GM18526 (cell line): ENCODE measurements around the gene MYOM3.

Experiments
- POLR2A ChIP-seq: IDR thresholded peaks from 3 replicates; pipeline ENCODE4 v1.6.1; 2011; ENCODE audit not compliant: insufficient read length; ENCODE audit errors: extremely low read depth

MYOM3 gene

DNA sequence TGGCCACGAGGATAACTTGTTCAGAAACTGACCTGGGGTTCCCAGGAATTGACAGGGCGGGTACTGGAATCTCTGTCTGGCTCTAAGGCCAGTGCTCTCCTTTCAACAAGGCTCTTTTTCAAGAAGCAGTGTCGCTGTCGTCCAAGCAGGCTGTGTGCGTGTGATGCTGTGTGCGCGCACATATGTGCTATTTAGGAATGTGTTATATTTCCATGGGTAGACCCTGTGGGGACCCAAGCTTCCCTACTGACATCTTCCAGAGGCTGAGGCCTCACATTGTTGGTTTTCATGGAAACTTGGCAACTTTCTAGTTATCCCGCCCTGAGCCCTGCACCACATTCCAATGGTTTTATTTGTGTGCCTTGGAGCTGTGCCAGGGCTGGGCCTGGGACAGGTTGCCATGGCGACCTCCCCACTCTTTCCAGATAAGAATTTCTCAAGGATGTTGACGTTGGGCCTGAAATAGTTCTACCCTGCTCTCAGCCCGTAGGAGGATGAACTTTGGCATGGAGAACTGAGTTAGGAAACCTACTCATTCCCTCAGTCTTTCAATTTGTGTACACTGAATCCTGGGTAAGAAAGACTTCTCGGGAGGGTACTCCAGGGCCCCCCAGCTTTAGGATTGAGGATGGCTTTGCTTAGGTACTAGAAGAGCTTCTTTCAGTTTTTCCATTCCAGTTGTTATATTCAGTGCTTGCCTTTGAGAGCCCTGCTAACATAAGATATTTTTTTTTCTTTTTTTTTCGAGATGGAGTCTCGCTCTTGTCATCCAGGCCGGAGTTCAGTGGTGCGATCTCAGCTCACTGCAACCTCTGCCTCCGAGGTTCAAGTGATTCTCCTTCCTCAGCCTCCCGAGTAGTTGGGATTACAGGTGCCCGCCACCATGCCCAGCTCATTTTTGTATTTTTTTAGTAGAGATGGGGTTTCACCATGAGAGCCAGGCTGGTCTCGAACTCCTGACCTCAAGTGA, 93.0 kb downstream of the MYOM3 start:
- no peak for TF ChIP-seq POLR2A

- TF ChIP-seq POLR2A, result no peak
Observed at GRCh38 chr1:24015221-24016210, 96.4 kb downstream of the MYOM3 start.

- TF ChIP-seq POLR2A, result no peak
Observed at GRCh38 chr1:24010650-24011049, 101.3 kb downstream of the MYOM3 start.

DNA sequence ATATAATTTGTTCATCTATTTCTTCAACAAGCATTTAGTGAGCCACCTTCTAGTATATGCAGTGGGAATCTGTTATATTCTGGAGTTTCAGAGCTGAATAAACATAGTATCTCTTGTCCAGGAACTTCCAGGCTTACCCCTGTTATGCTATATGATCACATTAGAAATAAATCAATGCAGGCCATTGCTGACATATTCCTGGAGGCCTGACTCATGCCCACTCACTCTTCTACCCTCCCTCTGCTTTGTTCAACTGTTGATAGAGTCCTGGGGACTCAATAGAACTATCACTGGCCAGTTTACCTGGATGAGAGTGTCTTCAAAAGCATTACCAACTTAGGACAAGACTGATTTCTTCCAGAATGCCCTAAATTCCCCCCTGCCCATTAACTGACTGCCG, 102.5 kb downstream of the MYOM3 start:
- TF ChIP-seq POLR2A, result no peak

GRCh38 chr1:24007079-24007478, 104.9 kb downstream of the MYOM3 start:
- TF ChIP-seq POLR2A, result no peak
